Putamen (tissue), 1 donor: ENCODE results near the gene CSTPP1.
"Not testable (repeated sequence)": the region's sequence is repeated elsewhere in the genome, so short reads cannot be mapped to it uniquely, and the experiment has no call there.

Experiments used
- DNase-seq: peaks from one replicate; pipeline ENCODE4 v3.0.0-alpha.2; 2016; ENCODE audit warnings: low spot score

CSTPP1 gene

GRCh38 chr11:47181271-47181670 is 244.7 kb downstream of the CSTPP1 start:
- DNase-seq = no peak

DNA sequence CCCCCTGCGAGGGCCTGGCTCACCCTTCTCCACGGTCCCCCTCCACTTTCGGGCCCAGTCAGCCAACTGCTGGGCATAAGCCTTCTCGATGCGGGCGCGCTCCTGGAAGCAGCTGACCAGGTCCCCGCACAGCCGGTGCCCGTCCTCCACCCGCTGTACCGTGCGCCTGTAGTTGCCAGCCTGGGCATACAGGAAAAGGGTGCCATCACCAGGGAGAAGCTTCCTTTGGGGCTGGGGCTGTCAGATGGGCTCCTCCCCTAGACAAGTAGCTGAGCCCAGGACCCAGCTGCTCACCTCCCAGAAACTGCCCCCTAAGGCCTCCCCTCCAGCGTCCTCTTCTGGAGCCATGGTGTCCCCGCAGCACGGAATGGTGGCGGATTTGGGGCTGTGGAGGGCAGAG is 245.8 kb downstream of the CSTPP1 start:
- no peak for DNase-seq

GRCh38 chr11:47183031-47183856 is 246.7 kb downstream of the CSTPP1 start:
- no peak for DNase-seq

DNA sequence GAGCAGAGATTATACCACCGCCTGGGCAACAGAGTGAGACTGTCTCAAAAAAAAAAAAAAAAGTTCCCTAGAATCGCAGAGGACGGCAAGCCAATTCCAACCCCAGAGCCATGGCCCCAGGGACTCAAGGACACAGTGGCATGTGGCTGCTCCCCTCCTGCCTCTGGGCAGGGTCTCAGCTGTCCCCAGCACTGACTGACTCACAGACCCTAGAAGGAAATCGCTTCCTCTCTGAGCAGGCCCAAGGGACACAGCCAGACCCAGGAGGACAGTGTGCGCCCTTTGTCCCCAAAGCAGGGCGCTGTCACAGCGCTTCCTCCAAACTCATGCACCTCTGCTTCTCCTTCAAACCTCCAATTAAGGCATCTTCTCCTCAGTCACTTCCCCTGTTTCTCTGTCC is 247.4 kb downstream of the CSTPP1 start:
- no peak for DNase-seq

GRCh38 chr11:47184711-47185304 is 248.2 kb downstream of the CSTPP1 start:
- peak; percentile 92 for DNase-seq

DNA sequence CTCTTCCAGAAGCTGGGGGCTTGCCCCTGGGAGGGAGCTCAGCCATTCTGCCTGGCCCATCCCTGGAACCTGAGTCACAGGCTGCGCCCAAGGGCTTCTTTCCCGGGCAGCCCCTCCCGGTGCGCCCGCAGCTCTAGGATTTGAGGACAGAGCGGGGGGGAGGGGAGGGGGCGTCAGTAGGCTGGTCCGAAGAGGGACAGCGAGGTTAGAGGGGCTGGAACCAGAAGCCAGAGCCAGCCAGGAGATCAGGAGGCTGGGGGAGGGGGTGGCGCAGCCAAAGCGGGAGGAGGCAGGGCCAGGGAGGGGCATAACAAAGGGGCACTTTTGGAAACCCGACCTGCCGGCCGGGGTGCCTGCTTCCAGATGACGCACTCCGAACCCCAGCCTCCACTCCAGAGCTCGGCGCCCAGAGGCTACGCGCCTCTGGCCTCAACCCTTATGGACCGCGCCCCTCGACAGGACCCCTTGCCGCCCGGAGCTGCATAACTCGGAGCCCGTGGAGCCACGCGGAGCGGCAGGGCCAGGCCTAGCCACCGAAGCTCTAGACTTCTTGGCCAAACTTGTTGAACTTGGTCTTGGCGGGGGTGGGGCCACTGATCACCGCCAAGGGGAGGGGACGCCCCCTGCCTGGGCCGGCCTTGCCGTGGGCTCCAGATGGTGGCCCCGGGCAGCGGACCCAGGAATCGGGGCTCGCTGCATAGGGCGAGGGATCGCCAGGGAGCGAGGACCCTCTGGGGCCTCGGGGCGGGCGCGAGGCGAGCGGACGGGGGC is 248.9 kb downstream of the CSTPP1 start:
- DNase-seq = no peak

- DNase-seq = no peak
Observed at GRCh38 chr11:47186076-47186699, 249.6 kb downstream of the CSTPP1 start, which contains the start of gene PACSIN3. PACSIN3 (minus strand) TSS chr11:47186434; CDS start chr11:47182727, 3,707 bp downstream.

DNA sequence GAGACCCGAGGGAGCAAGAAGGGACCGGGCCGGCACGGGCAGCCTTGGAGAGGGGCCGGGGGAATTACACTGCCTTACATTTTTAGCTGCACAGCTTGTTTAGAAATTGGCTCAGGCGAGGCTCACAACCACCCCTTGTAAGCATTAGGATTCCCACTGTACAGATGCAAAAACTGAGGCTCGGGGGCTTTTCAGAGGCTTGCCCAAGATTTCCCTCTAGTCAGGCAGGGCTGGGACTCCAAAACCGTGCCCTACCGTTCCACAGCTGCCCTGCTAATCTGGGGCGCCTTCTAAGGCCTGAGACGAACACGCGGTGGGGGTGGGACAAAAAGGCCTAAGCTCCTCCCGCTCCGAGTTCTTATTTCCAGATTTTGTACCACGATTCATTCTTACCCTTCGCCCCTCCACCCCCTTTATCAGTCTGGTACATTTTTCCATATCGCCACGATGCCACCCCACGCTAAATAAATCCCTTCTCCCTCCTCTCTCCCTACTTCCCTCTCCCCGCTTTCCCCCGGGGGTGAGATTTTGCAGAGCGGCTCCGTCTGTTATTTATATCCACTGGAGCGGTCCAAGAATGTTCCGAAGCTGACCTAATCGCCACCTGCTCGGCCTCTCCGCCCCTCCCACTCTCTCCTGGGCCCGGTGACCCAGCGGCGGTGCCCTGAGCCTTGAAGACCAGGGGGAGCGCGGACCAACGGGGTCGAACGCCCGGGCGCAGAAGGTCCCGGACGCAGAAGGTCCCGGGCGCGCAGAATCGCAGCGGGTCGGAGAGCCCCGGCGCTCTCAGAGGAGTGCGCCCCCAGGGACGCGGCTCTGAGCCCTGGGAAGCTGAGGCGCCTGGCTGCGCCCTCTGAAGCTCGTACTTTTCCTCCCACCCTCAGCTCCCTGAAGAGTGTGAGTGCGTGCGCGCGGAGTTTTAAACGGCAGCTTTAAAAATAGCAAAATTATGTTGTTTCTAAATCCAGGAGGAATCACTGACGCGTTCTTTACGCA is 250.4 kb downstream of the CSTPP1 start:
- peak; percentile 67 for DNase-seq

GRCh38 chr11:47187723-47188122 is 251.2 kb downstream of the CSTPP1 start:
- DNase-seq = no peak

DNA sequence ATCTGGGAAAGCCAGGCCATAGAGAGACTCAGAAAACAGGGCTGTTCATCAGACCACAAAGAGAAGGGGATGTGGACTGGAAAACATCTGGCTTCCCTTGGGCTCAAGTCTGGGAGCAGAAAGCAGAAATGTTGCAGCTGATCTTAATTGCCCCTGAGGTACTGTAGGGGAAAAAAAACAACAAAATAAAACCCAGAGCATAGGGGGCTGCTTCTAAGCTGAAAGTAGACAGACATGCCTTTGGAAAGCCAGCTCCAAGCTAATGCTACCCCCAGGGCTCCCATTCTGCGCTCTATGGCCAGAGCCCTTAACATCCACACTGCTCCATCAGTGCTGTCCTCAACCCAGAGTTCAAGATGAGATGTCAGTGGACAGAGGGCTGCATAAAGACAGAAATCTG is 251.7 kb downstream of the CSTPP1 start:
- no peak for DNase-seq

DNA sequence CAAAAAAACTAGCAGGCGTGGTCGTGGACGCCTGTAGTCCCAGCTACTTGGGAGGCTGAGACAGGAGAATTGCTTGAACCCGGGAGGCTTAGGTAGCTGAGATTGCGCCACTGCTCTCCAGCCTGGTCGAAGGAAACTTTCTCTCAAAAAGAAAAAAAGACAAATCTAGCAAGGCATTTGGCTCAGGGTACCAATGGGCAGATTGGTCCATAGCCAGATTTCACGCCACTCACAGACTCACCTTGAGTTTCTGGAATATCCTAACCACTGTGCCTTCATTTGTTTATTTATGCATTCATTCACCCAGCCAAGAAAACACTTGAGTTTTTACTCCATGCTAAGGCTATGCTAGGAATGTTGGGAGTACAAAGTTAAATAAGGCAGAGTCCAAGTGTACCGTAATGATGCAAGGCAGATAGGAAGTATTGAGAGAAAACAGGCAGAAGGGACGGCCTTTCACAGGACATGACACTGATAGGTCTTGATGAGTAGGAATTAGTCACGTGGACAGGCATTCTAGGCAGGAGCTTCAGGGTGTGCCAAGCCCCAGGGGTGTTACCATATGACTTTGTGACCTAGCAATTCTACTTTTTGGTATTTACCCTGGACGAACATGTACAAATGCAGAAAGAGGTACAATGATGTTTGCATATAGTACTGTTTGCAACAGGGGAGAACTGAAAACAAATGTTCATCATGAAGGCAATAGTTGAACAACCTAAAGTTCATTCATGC is 252.7 kb downstream of the CSTPP1 start:
- DNase-seq = no peak

- not testable (repeated sequence) for DNase-seq
Observed at GRCh38 chr11:47191137-47191536, 254.6 kb downstream of the CSTPP1 start.

GRCh38 chr11:47192111-47192510 is 255.6 kb downstream of the CSTPP1 start:
- DNase-seq = no peak

DNA sequence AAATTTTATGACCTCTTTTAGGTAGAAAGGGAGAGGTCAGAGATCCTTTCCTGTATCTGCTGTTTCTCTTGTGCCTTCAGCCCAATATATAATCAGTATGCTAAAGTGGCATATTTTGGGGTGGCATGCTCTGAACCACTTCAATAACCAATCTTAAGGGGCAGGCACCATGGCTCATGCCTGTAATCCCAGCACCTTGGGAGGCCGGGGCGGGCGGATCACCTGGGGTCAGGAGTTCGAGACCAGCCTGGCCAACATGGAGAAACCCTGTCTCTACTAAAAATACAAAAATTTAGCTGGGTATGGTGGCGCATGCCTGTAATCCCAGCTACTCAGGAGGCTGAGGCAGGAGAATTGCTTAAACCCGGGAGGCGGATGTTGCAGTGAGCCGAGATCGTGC is 261.6 kb downstream of the CSTPP1 start:
- DNase-seq = not testable (repeated sequence)

GRCh38 chr11:47201015-47201414 is 264.5 kb downstream of the CSTPP1 start:
- DNase-seq = no peak

DNA sequence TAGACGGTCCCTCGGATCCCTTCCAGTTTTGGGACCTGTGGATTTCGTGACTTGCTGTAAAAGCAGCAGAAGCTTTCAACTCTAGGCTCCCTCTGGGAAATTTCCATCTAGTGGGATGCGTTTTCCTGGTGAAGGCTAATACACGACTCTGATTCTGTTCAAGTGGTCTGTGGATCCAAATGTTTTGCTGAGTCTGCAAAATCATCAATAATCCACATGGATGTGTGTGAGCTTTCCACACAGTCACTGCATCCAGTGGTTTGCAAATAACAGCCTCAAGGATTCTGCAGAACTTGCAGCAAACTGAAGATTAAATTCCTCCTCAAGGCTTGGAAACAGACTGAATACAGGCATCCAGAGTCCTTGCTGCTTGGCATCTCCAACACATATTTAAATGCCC is 266.0 kb downstream of the CSTPP1 start:
- no peak for DNase-seq

DNA sequence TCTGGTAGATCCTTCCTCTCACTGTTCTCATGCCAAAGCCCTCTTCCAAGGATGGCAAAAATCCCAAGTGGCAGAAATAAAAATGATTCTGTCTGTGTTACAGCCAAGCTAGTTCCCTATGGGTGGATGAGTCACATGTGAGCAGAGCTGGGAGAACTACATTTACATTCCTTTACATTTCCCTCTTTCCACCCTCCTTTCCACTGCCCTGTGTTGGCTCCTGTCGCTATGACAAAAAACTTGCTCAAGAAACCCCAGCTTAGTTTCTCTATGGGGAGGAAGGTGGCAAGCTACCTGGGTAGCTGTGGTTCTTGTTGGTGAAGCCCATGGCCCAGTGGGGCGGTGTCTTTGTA is 268.1 kb downstream of the CSTPP1 start:
- no peak for DNase-seq

- not testable (repeated sequence) for DNase-seq
Observed at GRCh38 chr11:47206577-47206976, 270.0 kb downstream of the CSTPP1 start.

- DNase-seq = no peak
Observed at GRCh38 chr11:47207459-47207858, 270.9 kb downstream of the CSTPP1 start.

- not testable (repeated sequence) for DNase-seq
Observed at GRCh38 chr11:47208008-47208552, 271.5 kb downstream of the CSTPP1 start.
